ENCODE measurements around the gene PODXL2.

GRCh38 chr3:127663151-127663550 is 34.2 kb downstream of the PODXL2 start:
- no peak for TF ChIP-seq HDGF (IDR thresholded peaks at IDR 0.05; ENCODE audit: borderline replicate concordance)
- no peak for TF ChIP-seq FOXA1 (IDR thresholded peaks at IDR 0.05)
- TF ChIP-seq FOXM1 (IDR thresholded peaks at IDR 0.05; ENCODE audit: borderline replicate concordance): no peak
- TF ChIP-seq ELF4 (IDR thresholded peaks at IDR 0.05): no peak
- no peak for TF ChIP-seq CTBP1 (IDR thresholded peaks at IDR 0.05; ENCODE audit: borderline replicate concordance)
- TF ChIP-seq SP1 (IDR thresholded peaks at IDR 0.05): no peak
- TF ChIP-seq TARDBP (IDR thresholded peaks at IDR 0.05): no peak
- TF ChIP-seq L3MBTL2 (conservative IDR thresholded peaks at IDR 0.05): no peak
